C4-2B (cell line): ENCODE results near the gene DYNLL2.

Experiments
- ZFX ChIP-seq: fragments of 450-650 bp; IDR thresholded peaks from 2 replicates; pipeline ENCODE4 v1.6.1; 2017
- TF ChIP-seq, protein P1 (sequence below): fragments of 450-650 bp; conservative IDR thresholded peaks from 2 replicates; pipeline ENCODE4 v1.5.1; 2017; ENCODE audit warnings: mild to moderate bottlenecking

DNA sequence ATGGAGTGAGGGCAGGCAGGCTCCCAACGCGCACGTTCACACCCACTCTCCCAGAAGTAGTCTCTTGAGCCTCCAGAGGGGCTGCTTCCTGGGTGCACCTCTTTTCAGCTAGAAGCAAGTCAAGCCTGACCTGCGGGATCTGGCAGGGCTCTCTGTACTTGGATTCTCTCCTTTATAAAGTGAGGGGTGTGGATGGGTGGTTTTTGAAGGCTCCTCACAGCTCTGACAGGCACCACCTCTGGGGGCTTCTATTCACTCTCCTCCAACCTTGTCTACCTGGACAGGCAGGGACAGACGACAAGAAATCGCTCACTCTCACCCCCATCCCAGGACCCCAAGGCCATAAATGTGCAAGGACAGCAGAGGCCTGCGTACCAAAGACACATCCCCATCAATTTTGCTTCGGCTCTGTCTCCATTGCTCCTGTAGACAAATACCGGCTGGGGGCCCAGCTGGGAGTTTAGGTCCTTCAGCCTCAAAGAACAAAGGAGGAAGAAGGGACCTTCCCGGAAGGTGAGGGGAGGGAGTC is 814 bp upstream of the DYNLL2 start:
- TF ChIP-seq, protein P1, sequence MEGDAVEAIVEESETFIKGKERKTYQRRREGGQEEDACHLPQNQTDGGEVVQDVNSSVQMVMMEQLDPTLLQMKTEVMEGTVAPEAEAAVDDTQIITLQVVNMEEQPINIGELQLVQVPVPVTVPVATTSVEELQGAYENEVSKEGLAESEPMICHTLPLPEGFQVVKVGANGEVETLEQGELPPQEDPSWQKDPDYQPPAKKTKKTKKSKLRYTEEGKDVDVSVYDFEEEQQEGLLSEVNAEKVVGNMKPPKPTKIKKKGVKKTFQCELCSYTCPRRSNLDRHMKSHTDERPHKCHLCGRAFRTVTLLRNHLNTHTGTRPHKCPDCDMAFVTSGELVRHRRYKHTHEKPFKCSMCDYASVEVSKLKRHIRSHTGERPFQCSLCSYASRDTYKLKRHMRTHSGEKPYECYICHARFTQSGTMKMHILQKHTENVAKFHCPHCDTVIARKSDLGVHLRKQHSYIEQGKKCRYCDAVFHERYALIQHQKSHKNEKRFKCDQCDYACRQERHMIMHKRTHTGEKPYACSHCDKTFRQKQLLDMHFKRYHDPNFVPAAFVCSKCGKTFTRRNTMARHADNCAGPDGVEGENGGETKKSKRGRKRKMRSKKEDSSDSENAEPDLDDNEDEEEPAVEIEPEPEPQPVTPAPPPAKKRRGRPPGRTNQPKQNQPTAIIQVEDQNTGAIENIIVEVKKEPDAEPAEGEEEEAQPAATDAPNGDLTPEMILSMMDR: no peak
- no peak for TF ChIP-seq ZFX
